ENCODE results near the gene MGRN1.

The MGRN1 gene

DNA sequence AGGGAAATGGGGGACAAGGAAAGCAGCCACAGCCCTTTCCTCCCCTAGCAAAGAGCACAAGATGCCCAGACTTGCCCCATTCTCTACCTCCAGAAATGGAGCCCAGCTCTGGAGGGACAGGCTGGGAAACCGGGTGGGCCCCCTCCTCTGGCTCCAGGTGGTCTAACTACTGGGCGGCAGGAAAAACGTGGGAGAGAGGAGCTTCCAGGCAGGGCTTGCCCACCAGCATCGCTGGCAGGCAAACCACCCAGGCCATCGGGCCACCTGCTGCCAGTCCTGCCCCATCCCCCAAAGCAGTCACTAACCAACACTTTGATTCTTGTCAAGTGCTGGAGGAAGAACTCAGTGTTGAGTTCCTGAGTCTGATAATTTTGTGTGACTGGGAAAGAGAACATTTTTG lies 93.8 kb downstream of the MGRN1 start:
- Histone ChIP-seq H3K4me3 (ENCODE audit: insufficient read length, low read depth) (no peak overlapping the region), H3K27me3 (ENCODE audit: insufficient read depth, insufficient read length) (no peaks in the 10 kb centered on the region), H3K36me3 (ENCODE audit: insufficient read depth, insufficient read length, low read length) (peaks cover 32% of the 10 kb centered on the region), H3K9me3 (ENCODE audit: insufficient read depth, low read length) (no peaks in the 10 kb centered on the region), H3K4me1 (ENCODE audit: insufficient read depth, insufficient read length) (peaks cover 13% of the 10 kb centered on the region), H3K9ac (ENCODE audit: insufficient read length, low read depth) (peak overlapping the region; percentile 32)
- DNase-seq (ENCODE audit: low read depth, low spot score), result no peak
- TF ChIP-seq YY1 (IDR thresholded peaks at IDR 0.05; ENCODE audit: insufficient read depth, insufficient read length) (no peak), SUZ12 (IDR thresholded peaks at IDR 0.05; ENCODE audit: extremely low read depth, insufficient read depth, insufficient read length) (no peak), ZNF274 (IDR thresholded peaks at IDR 0.05; ENCODE audit: low read depth, low read length) (no peak)

DNA sequence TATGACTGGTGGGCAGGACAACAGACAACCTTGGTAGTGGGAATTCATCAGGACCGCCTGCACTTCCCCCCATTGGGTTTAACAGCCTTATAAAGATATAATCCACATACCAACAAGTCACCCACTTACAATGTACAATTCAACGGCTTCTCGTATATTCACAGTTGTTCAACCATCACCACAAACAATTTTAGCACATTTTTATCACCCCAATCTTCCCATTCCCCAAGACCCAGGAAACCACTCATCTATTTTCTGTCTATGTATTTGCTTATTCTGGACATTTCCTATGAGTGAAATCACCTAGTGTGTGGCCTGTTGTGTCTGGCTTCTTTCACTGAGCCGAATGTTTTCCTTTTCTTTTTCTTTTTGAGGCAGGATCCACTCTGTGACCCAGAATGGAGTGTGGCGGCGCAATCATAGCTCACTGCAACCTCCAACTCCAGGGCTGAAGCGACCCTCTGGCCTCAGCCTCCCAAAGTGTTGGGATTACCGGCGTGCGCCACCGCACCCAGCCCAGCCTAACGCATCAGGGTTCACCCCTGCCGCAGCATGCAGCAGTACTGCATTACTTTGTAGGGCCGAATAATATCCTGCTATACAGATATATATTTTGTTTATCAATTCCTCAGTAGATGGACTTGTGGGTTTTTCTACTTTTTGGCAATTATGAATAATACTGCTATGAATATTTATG lies 98.6 kb downstream of the MGRN1 start:
- peaks cover 54% of the 10 kb centered on the region for H3K36me3 ChIP-seq (ENCODE audit: insufficient read depth, insufficient read length, low read length)
- TF ChIP-seq ZNF274 (IDR thresholded peaks at IDR 0.05; ENCODE audit: low read depth, low read length) (no peak), YY1 (IDR thresholded peaks at IDR 0.05; ENCODE audit: insufficient read depth, insufficient read length) (no peak), SUZ12 (IDR thresholded peaks at IDR 0.05; ENCODE audit: extremely low read depth, insufficient read depth, insufficient read length) (no peak)

DNA sequence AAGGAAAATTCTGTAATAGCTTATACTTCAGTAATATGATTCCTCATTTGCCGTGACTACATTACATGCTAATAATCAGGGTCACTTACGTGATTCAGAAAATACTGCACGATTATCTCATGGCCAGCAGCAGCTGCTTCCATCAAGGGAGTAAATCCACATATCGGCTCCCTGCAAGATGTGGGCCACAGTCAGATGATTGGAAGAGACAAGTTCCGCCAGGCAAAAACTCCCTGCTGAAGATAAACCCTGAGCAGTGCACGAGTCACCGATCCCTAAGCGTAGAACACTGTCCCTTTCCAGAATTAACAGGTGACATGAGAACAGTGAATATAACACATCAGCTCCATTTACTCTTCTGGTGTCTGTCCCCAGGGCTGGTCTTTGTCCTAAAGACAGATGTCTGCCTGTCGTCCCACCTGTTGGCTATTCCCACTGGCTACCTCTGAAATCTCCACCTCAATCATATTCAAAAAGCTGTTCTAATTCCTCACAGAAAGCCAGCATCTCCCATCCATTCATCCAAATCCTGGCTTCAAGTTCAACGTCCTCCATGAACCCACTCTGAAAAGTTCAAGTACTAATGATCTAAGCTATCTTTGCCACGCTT lies 100.1 kb downstream of the MGRN1 start:
- DNase-seq (ENCODE audit: low read depth, low spot score), result no peak
- Histone ChIP-seq H3K4me3 (ENCODE audit: insufficient read length, low read depth) (no peak overlapping the region), H3K36me3 (ENCODE audit: insufficient read depth, insufficient read length, low read length) (peaks cover 64% of the 10 kb centered on the region), H3K27me3 (ENCODE audit: insufficient read depth, insufficient read length) (no peaks in the 10 kb centered on the region), H3K9me3 (ENCODE audit: insufficient read depth, low read length) (no peaks in the 10 kb centered on the region), H3K4me1 (ENCODE audit: insufficient read depth, insufficient read length) (no peaks in the 10 kb centered on the region), H3K9ac (ENCODE audit: insufficient read length, low read depth) (no peak overlapping the region)
- TF ChIP-seq ZNF274 (IDR thresholded peaks at IDR 0.05; ENCODE audit: low read depth, low read length) (no peak), SUZ12 (IDR thresholded peaks at IDR 0.05; ENCODE audit: extremely low read depth, insufficient read depth, insufficient read length) (no peak), YY1 (IDR thresholded peaks at IDR 0.05; ENCODE audit: insufficient read depth, insufficient read length) (no peak)

More for the DNA sequence above, 98.6 kb downstream of the MGRN1 start:
- Histone ChIP-seq H3K9ac (ENCODE audit: insufficient read length, low read depth) (no peak overlapping the region), H3K27me3 (ENCODE audit: insufficient read depth, insufficient read length) (no peaks in the 10 kb centered on the region), H3K4me1 (ENCODE audit: insufficient read depth, insufficient read length) (peaks cover 8% of the 10 kb centered on the region), H3K9me3 (ENCODE audit: insufficient read depth, low read length) (no peaks in the 10 kb centered on the region), H3K4me3 (ENCODE audit: insufficient read length, low read depth) (no peak overlapping the region)
- no peak for DNase-seq (ENCODE audit: low read depth, low spot score)

GRCh38 chr16:4726616-4727015 lies 102.0 kb downstream of the MGRN1 start:
- no peaks in the 10 kb centered on the region for H3K4me1 ChIP-seq (ENCODE audit: insufficient read depth, insufficient read length)
- H3K36me3 ChIP-seq (ENCODE audit: insufficient read depth, insufficient read length, low read length), result peaks cover 80% of the 10 kb centered on the region
- H3K9ac ChIP-seq (ENCODE audit: insufficient read length, low read depth), result no peak overlapping the region
- no peak overlapping the region for H3K4me3 ChIP-seq (ENCODE audit: insufficient read length, low read depth)
- DNase-seq (ENCODE audit: low read depth, low spot score), result no peak
- TF ChIP-seq ZNF274 (IDR thresholded peaks at IDR 0.05; ENCODE audit: low read depth, low read length), result no peak
- no peak for TF ChIP-seq YY1 (IDR thresholded peaks at IDR 0.05; ENCODE audit: insufficient read depth, insufficient read length)
- no peak for TF ChIP-seq SUZ12 (IDR thresholded peaks at IDR 0.05; ENCODE audit: extremely low read depth, insufficient read depth, insufficient read length)
- no peaks in the 10 kb centered on the region for H3K27me3 ChIP-seq (ENCODE audit: insufficient read depth, insufficient read length)
- H3K9me3 ChIP-seq (ENCODE audit: insufficient read depth, low read length), result no peaks in the 10 kb centered on the region

DNA sequence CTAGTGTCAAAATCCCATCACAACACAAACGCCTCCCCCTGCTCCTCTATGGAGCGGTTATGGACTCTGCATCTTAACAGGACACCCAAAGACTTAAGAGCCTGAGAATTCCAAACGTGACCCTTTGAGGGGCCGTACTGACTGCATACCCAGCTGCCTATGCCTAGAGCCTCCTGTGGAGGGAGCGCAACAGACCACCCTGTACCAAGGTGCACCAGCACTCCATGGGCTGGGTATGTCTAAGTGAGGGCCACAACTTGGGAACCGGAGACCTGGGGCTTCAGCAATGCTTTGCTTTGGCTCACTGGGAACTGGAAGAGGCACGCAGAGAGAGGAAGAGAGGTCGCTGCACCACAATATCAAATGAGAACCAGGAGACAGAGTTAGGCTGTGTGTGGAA lies 104.0 kb downstream of the MGRN1 start:
- H3K36me3 ChIP-seq (ENCODE audit: insufficient read depth, insufficient read length, low read length), result peaks cover 76% of the 10 kb centered on the region
- DNase-seq (ENCODE audit: low read depth, low spot score), result no peak
- H3K9ac ChIP-seq (ENCODE audit: insufficient read length, low read depth), result no peak overlapping the region
- no peaks in the 10 kb centered on the region for H3K9me3 ChIP-seq (ENCODE audit: insufficient read depth, low read length)
- TF ChIP-seq ZNF274 (IDR thresholded peaks at IDR 0.05; ENCODE audit: low read depth, low read length) (no peak), YY1 (IDR thresholded peaks at IDR 0.05; ENCODE audit: insufficient read depth, insufficient read length) (no peak), SUZ12 (IDR thresholded peaks at IDR 0.05; ENCODE audit: extremely low read depth, insufficient read depth, insufficient read length) (no peak)
- no peak overlapping the region for H3K4me3 ChIP-seq (ENCODE audit: insufficient read length, low read depth)
- H3K27me3 ChIP-seq (ENCODE audit: insufficient read depth, insufficient read length), result no peaks in the 10 kb centered on the region
- no peaks in the 10 kb centered on the region for H3K4me1 ChIP-seq (ENCODE audit: insufficient read depth, insufficient read length)

- Histone ChIP-seq H3K9me3 (ENCODE audit: insufficient read depth, low read length) (no peaks in the 10 kb centered on the region), H3K36me3 (ENCODE audit: insufficient read depth, insufficient read length, low read length) (peaks cover 65% of the 10 kb centered on the region), H3K4me3 (ENCODE audit: insufficient read length, low read depth) (no peak overlapping the region), H3K27me3 (ENCODE audit: insufficient read depth, insufficient read length) (no peaks in the 10 kb centered on the region), H3K9ac (ENCODE audit: insufficient read length, low read depth) (no peak overlapping the region), H3K4me1 (ENCODE audit: insufficient read depth, insufficient read length) (no peaks in the 10 kb centered on the region)
- DNase-seq (ENCODE audit: low read depth, low spot score), result no peak
- TF ChIP-seq ZNF274 (IDR thresholded peaks at IDR 0.05; ENCODE audit: low read depth, low read length), result no peak
- no peak for TF ChIP-seq SUZ12 (IDR thresholded peaks at IDR 0.05; ENCODE audit: extremely low read depth, insufficient read depth, insufficient read length)
- no peak for TF ChIP-seq YY1 (IDR thresholded peaks at IDR 0.05; ENCODE audit: insufficient read depth, insufficient read length)
Measured at GRCh38 chr16:4729876-4730275, 105.2 kb downstream of the MGRN1 start.

- Histone ChIP-seq H3K4me3 (ENCODE audit: insufficient read length, low read depth) (peak overlapping the region; percentile 93), H3K4me1 (ENCODE audit: insufficient read depth, insufficient read length) (peaks cover 6% of the 10 kb centered on the region), H3K9ac (ENCODE audit: insufficient read length, low read depth) (peak overlapping the region; percentile 96), H3K9me3 (ENCODE audit: insufficient read depth, low read length) (no peaks in the 10 kb centered on the region), H3K36me3 (ENCODE audit: insufficient read depth, insufficient read length, low read length) (peaks cover 37% of the 10 kb centered on the region), H3K27me3 (ENCODE audit: insufficient read depth, insufficient read length) (no peaks in the 10 kb centered on the region)
- no peak for DNase-seq (ENCODE audit: low read depth, low spot score)
- no peak for TF ChIP-seq SUZ12 (IDR thresholded peaks at IDR 0.05; ENCODE audit: extremely low read depth, insufficient read depth, insufficient read length)
- no peak for TF ChIP-seq YY1 (IDR thresholded peaks at IDR 0.05; ENCODE audit: insufficient read depth, insufficient read length)
- no peak for TF ChIP-seq ZNF274 (IDR thresholded peaks at IDR 0.05; ENCODE audit: low read depth, low read length)
Measured at GRCh38 chr16:4733211-4733742, 108.7 kb downstream of the MGRN1 start.

Data from NT2/D1 (cell line).